Mononuclear cell (primary cell): ENCODE results near the gene KCNIP2. TPM values are rescaled to one million over a fixed set of nuclear protein-coding genes. Genes with fewer than 3 reads are reported as not detected.
A peak's percentile ranks its signal among the peaks of the same experiment; 100 is the strongest.

Experiments used
- H3K27me3 ChIP-seq: 2 replicates; pipeline ENCODE4 v1.6.0; 2011; ENCODE audit warnings: low read length, control low read depth; ENCODE audit not compliant: insufficient read depth
- H3K4me1 ChIP-seq: 2 replicates; pipeline ENCODE4 v1.5.1; 2011; ENCODE audit warnings: mild to moderate bottlenecking, low read length, control low read depth; ENCODE audit not compliant: insufficient read depth
- H3K4me3 ChIP-seq: 2 replicates; pipeline ENCODE4 v1.5.1; 2011; ENCODE audit warnings: mild to moderate bottlenecking, low read length, moderate library complexity
- H3K9me3 ChIP-seq: 2 replicates; pipeline ENCODE4 v1.5.1; 2011; ENCODE audit warnings: low read depth, mild to moderate bottlenecking, control low read depth, low read length
- total RNA-seq: library from RNA; depleted of rRNA; stranded (reverse); fragments of >200 nt; gene quantifications from one replicate; pipeline ENCODE4 v1.2.3, GENCODE V29; 2012

Gene KCNIP2
- total RNA-seq, 1 donor = 4.1 TPM

DNA sequence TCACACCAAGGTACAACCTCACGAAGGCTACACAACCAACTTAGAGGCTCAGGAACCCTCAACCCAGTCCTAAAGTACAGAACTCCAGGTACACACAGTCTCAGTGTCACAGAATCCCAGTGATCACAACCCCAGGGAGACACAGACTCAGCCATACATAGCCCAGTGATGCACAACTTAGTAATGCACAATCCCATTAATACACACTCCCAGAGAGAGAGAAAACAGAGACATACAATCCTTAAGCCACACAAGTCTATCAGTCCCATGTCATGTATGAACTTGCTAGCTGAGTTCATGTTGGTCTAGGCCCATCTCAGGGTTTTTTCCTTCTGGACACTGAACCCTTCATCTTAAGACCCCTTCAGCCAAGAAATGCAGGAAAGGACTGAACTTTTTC lies 4.6 kb downstream of the KCNIP2 start:
- H3K9me3 ChIP-seq = no peaks in the 10 kb centered on the region
- no peak overlapping the region for H3K4me3 ChIP-seq
- no peaks in the 10 kb centered on the region for H3K27me3 ChIP-seq
- H3K4me1 ChIP-seq = peaks cover 67% of the 10 kb centered on the region

DNA sequence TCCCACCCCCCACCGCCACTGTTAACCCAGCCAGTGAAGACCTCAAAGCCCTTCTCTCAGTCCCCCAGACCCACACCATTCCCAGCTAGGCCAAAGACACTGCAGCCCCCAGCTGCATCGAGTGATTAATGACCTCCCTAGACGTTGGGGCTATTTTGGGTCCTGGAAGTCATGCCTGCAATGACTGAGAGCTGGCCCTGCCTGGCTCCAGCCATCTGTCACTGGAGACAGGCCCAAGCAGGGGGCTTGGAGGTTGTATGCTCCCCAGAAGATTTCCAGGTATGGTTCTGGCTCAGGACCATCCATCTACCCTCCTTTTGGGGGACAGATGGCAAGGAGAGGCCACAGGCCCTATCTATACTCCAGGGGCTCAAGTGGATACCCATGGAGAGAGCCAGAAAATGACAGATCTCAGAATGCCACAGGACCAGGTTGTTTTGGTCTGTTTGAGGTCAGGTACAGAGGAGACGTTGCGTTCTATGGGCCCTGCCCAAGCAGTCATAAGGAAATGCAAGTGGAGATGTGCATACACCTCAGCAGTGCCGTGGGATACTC lies 5.1 kb downstream of the KCNIP2 start:
- Histone ChIP-seq H3K9me3 (no peaks in the 10 kb centered on the region), H3K4me3 (no peak overlapping the region), H3K4me1 (peaks cover 70% of the 10 kb centered on the region), H3K27me3 (no peaks in the 10 kb centered on the region)

DNA sequence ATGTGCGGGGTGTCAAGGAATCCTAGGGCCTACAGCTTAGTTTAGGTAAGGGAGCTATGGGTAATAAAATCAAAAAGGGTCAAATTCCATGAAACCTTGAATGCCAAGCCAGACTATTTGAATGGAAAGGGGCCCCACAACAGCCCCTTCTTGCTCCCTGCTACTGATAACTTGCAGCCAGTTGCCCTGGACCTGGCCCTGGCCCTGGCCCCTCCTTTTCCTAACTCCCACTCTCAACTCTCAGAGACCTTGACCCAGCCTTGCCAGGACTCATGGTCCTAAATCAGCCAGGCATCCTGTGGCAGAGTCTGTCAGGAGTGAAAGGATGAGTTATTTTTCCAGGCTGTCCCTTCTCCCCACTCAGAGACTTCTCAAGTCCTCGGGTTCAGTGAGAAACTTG lies 5.9 kb downstream of the KCNIP2 start:
- no peaks in the 10 kb centered on the region for H3K9me3 ChIP-seq
- peaks cover 66% of the 10 kb centered on the region for H3K4me1 ChIP-seq
- H3K4me3 ChIP-seq = no peak overlapping the region
- H3K27me3 ChIP-seq = no peaks in the 10 kb centered on the region

DNA sequence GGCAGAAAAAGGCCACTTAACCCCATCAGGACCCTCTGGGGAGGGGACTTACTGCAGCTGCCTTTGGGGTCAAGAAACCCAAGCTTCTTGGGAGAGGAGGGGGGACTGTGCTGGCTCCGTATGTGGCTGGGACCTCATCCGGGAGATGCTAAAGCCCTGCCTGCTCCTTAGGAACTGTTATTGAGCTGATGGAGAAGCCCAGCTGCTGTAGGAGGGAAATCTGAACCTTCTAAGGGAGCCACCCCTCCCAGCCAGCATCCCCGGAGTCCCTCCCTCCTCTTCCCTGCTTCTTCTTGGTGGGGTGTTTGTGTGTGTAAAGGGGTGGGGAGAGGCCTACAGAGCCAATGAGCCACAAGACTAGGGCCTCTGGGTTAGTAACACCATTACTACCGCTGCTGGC lies 8.2 kb downstream of the KCNIP2 start:
- H3K4me1 ChIP-seq = peaks cover 62% of the 10 kb centered on the region
- no peaks in the 10 kb centered on the region for H3K9me3 ChIP-seq
- H3K4me3 ChIP-seq = no peak overlapping the region
- no peaks in the 10 kb centered on the region for H3K27me3 ChIP-seq

DNA sequence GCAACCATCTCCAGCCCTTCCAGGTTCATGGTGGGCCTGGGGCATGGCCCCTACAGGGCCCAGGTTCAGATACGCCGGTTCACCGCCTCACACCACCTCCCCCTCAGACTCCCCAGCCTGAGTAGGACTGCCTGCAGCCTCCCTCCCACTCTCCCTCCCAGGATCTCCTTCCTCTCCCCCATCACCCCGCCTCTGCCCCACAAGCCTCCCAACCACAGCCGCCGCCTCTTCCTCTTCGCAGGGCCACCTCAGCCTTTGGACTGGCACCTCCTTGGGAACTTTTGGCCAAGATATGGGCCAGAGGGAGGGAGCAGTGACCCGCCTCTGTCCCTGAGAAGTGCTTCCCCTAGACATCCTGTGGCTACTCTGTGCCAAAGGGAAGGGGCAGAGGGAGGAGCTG lies 9.3 kb downstream of the KCNIP2 start:
- Histone ChIP-seq H3K27me3 (no peaks in the 10 kb centered on the region), H3K9me3 (no peaks in the 10 kb centered on the region), H3K4me1 (peaks cover 60% of the 10 kb centered on the region), H3K4me3 (no peak overlapping the region)

DNA sequence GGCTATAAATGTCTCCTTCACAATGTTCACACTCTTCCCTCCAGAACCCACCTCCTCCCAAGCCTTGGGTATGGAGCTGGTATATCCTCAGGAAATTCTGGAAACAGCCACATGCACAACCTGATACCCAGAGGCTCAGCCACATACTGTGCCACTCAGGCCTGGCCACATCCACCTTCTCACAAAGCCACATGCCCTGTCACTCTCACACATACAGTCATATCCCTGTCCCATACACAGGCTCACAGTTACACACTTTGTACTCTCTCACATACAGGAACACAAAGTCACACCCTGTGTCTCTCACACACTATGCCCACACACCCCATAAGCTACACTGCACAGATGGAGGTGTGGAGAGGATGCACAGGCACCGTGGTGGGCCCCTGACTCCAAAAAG lies 10.1 kb downstream of the KCNIP2 start:
- no peaks in the 10 kb centered on the region for H3K9me3 ChIP-seq
- H3K4me3 ChIP-seq = no peak overlapping the region
- H3K4me1 ChIP-seq = peaks cover 61% of the 10 kb centered on the region
- no peaks in the 10 kb centered on the region for H3K27me3 ChIP-seq

DNA sequence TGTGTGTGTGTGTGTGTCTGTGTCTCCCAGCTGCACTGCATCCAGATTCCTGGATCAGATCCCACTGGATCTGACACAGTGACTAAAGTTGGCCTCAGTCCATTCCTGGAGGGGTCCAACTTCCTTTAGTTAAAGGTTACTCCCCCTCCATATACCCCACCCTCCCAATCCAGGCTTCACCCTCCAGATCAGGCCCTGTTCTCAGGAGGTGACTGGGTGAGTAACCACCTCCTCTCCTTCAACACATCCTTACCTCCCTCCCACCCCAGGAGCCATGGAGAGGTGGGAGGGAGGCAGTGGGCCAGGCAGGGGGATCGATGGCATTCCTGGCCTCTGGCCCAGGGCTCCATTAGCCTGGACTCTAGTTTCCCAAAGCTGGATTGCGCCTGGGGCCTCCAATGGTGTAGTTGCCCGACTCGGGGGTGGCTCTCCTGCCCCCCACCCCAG lies 11.3 kb downstream of the KCNIP2 start:
- H3K9me3 ChIP-seq = no peaks in the 10 kb centered on the region
- H3K4me1 ChIP-seq = peaks cover 61% of the 10 kb centered on the region
- no peaks in the 10 kb centered on the region for H3K27me3 ChIP-seq
- no peak overlapping the region for H3K4me3 ChIP-seq

DNA sequence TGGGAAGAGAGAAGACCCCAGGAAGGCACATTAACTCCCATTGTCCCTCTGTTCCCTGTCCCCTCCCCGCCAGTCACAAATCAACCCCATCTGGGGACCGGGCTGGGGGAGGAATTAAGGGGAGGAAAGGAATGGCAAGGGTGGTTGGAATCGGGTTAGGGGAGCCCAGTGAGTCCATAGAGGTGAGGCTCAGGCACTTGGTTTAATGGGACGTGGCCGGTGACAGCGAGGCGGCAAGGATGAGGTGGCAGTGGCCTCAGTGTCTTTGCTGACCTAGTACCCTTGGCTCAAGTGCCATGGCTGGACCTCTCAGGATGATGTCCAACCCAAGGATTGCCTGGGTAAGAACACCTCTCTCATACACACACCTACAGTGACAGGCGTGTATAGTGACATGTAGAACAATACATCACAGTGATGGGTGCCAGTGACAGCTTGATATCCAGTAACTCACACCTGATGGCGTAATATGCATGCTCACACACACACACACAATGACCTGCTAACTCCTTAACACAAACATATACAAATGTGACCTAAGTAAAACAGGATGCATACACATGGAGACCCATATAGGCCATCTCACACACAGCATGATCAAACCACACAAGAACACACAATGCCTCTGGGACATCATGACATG lies 12.3 kb downstream of the KCNIP2 start:
- Histone ChIP-seq H3K4me3 (peak overlapping the region; percentile 43), H3K9me3 (no peaks in the 10 kb centered on the region), H3K4me1 (peaks cover 59% of the 10 kb centered on the region), H3K27me3 (no peaks in the 10 kb centered on the region)

DNA sequence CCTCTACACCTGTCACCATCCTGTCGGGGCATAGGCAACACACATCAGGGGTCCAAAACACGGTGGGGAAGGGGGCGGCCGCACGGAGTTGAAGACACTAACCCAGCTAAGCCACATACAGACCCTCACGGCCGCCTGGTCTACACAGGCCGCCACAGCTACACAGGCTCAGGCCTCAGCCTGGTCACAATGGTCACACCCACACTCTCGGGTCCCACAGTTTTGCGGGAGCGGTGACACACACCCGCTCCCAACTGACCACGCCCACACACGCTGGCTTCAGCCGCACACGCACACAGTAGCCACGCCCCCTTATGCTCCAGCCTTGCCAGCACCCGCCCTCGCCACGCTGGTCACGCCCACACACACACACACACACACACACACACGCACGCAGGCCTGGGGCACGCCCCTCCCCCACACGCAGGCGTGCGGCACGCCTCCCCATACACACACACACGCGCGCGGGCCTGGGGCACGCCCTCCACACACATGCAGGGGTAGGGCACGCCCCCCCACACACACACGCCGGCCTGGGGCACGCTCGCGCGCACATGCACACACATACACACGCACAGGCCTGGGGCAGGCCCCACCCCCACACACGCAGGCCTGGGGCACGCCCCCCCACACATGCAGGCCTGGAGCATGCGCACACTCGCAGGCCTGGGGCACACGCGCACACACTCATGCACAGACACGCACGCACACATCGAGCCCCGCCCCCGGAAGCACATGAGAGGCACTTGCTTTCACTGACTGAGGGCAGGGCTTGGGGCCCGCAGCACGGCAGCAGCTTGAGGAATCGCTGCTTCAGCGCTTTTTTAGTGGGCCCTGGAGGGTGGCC lies 13.1 kb downstream of the KCNIP2 start:
- no peaks in the 10 kb centered on the region for H3K27me3 ChIP-seq
- H3K9me3 ChIP-seq = no peaks in the 10 kb centered on the region
- peaks cover 53% of the 10 kb centered on the region for H3K4me1 ChIP-seq
- peak overlapping the region; percentile 43 for H3K4me3 ChIP-seq

DNA sequence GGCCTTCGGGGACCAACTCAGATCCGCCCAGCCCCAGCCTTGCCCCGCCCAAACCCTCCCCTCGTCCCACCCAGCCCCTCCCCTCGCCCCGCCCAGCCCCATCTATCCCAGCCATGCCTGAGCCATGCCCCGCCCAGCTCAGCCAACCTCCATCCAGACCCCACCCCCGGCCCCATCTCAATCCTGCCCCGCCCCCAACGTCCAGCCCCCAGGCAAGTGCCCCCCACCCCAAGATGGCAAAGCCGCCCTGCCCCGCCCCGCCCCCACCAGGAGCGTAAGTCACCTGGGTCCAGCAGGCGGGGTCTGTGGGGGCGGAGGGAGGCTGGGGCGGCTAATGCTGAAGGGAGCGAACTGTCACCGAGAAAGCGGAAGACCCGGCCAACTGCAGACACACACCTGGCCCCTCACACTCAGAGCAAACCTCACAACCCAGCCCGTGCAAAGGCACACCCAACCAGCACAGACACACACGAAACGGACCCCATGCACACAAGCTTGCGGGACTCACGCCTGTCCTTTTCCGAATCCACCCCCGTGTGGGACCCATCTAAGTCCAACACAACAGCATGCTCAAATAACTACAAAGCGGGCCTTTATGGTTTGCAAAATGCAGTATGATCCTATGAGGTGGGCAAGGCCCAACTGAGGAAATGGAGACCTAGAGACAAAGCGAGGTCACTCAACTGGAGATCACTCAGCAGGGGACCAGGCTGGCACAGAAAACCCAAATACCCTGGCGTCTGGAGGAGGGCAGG lies 13.9 kb downstream of the KCNIP2 start:
- H3K4me1 ChIP-seq = peaks cover 45% of the 10 kb centered on the region
- H3K9me3 ChIP-seq = no peaks in the 10 kb centered on the region
- peak overlapping the region; percentile 43 for H3K4me3 ChIP-seq
- no peaks in the 10 kb centered on the region for H3K27me3 ChIP-seq

DNA sequence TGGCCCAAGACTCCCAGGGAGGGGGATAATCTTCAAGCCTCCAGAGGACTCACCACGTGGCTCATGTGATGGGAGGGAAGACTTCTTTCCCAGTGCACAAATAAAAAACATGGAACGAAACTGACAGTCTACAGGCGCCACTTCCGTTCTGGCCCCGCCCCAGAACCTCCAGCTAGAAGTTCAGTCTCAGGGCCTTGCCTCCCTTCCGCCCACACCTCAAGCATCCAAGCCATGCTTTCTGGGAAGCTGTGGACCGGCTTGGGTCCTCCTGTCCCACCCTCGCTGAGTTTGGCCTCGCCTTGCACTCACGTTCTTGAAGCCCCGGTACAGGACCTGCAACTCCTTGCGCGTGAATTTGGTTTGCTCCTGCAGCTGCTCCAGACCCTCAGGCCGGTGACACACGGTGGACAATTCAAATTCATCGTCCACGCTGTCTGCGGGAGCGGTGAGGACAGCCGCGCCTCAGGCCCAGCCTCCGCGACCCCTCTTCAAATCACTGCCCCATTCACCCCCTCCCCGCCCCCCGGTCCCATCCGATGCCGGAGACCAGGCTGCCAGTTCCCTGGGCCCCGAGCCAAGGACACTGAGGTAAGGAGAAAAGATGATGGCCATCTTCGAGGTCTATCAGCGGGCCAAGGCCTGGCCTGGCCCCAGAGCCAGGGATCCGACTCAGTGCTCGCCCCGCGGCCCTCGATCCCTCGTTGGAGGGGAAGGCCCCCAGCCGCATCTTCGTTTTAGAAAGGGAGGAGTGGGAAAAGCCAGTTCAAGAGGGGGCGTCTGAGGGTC lies 14.6 kb downstream of the KCNIP2 start:
- Histone ChIP-seq H3K4me3 (no peak overlapping the region), H3K27me3 (no peaks in the 10 kb centered on the region), H3K9me3 (no peaks in the 10 kb centered on the region), H3K4me1 (peaks cover 37% of the 10 kb centered on the region)

DNA sequence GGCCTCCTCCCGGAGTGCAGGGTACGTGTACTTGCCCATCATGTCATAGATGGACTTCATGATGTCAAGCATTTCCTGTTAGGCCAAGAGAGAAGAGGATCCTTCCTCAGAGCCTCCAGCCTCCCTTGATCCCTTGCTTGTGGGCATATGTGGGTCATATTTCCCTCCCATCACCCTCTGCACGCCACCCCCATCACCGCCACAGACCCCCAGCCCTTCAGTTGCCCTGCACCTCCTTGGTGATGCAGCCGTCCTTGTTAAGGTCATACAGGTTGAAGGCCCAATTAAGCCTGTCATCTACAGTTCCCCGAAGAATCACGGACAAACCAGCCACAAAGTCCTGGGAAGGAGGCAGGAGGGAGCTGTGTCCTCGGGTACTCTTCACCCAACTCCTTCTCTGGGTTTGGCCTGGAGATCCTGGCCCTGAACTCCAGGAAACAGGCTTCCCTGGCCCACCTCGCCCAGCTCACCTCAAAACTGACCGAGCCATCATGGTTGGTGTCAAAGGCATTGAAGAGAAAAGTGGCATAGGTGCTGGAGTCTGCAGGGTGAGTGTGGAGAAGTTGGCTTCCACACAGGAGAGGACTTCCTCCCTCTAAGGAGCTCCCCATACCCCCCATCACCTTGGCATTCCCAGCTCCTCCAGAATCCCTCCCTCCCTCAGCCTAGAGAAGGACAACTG lies 15.5 kb downstream of the KCNIP2 start:
- H3K9me3 ChIP-seq = no peaks in the 10 kb centered on the region
- no peak overlapping the region for H3K4me3 ChIP-seq
- H3K4me1 ChIP-seq = peaks cover 31% of the 10 kb centered on the region
- H3K27me3 ChIP-seq = no peaks in the 10 kb centered on the region

DNA sequence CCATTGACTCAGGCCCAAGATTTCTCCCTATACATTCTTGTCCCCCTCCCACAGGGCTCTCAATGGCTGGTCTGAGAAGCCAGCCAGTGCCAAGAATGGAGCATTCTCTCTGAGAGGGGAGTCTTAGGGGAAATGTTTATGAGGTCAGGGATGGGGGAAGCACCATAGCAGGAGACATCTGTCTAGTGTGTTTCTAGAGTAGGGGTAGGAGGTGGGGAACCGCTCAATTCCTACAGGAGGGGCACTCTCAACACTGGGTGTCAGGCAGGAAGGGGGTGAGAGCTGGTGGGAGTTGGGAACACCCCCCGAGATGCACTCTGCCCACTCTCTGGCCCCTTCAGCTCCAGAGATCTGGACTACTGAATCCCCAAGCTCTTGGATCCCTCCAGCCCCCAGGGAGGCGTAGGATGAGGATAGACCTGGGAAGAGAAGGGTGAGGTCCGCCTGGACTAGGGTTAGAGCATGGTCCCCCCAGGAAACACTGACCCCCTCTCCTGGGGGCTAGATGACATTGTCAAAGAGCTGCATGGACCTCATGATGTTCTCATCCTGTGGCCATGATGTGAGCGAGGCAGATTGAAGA lies 16.7 kb downstream of the KCNIP2 start:
- H3K4me1 ChIP-seq = peaks cover 27% of the 10 kb centered on the region
- H3K27me3 ChIP-seq = no peaks in the 10 kb centered on the region
- H3K4me3 ChIP-seq = no peak overlapping the region
- H3K9me3 ChIP-seq = no peaks in the 10 kb centered on the region

DNA sequence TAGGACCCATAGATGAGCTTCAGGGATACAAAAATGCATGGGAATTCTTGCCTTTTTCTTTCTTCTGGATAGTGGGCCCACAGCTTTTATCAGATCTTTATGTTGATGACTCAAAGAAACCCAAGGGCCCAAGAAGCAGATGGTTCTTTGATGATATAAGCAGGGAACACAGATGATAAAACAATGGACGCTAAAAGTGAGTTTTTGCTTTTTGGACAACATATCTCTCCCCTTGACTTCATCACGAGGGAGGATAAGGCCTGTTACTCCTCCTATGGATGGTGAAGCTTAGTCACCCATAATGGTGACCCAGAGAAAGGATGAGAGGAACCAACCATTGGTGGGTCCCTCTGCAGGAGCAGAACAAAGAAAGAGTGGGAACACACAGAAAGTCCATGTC lies 18.9 kb downstream of the KCNIP2 start:
- H3K4me3 ChIP-seq = no peak overlapping the region

More for the DNA sequence above, 18.9 kb downstream of the KCNIP2 start:
- Histone ChIP-seq H3K4me1 (peaks cover 9% of the 10 kb centered on the region), H3K27me3 (no peaks in the 10 kb centered on the region), H3K9me3 (no peaks in the 10 kb centered on the region)
